ENCODE data around the gene BBX. TPM values are rescaled to one million over a fixed set of nuclear protein-coding genes. Genes with fewer than 3 reads are reported as not detected.
A peak's percentile ranks its signal among the peaks of the same experiment; 100 is the strongest.

The BBX gene
- total and polyA plus RNA-seq, 2 of the 13 experiments (the other 11 are each of a cell fraction or from before 2014, with no cell fraction given), result 13.7 to 23.2 TPM

GRCh38 chr3:107654218-107654617 lies 131.5 kb downstream of the BBX start (continued):
- TF ChIP-seq ZNF510 (CRISPR knock-in tag; IDR thresholded peaks at IDR 0.05; ENCODE audit: low read depth) (no peak), MAFK (conservative IDR thresholded peaks at IDR 0.05 in 1 of 2, IDR thresholded peaks at IDR 0.05 in 1 of 2; ENCODE audit: low read length in 2 of 2) (peak; percentile 45 to 76; a peak in 3 of 4 replicates), NR2C2 (CRISPR knock-in tag; IDR thresholded peaks at IDR 0.05; ENCODE audit: borderline replicate concordance) (no peak), ZNF615 (CRISPR knock-in tag; IDR thresholded peaks at IDR 0.05; ENCODE audit: borderline replicate concordance) (no peak)
- TF ChIP-seq, protein P1, sequence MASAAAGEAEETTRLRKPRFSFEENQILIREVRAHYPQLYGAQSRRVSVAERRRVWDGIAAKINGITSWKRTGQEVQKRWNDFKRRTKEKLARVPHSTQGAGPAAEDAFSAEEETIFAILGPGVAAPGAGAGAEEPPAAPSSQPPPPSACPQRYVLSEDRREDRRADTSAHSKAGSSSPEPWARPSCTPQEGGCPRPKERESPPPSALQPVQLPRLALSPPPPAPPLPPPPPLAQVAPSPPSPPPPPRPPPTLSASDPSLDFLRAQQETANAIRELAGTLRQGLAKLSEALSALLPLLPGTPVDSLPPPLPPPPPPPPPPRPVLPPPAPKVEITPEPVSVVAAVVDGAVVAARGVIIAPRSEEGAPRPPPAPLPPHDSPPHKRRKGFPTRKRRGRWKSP (CRISPR knock-in tag; IDR thresholded peaks at IDR 0.05), result no peak

GRCh38 chr3:107657971-107658370 lies 135.2 kb downstream of the BBX start:
- POLR2A ChIA-PET, result no interaction called here
- H3K9ac ChIP-seq (ENCODE audit: insufficient read depth, low read depth, low read length), result no peak overlapping the region
- intact Hi-C loops (cut with micrococcal nuclease; ENCODE audit: unreplicated experiment) (loop anchor here (10.0 kb wide), 1 partner anchor 423 kb away; no protein-coding TSS in a partner anchor), in situ Hi-C loops (cut with HindIII; ENCODE audit: extremely low pct_ligation_motif_present, low pct_unique_long_range_greater_than_20kb) (no loop called here)
- FAIRE-seq (no peak), ATAC-seq (no peak), DNase-seq (ENCODE audit: low spot score) (no peak)
- no peaks in the 10 kb centered on the region for H3K27me3 ChIP-seq (ENCODE audit: control insufficient read depth in 1 of 2, insufficient read depth in 2 of 2, low read length in 2 of 2)
- WGBS (ENCODE audit: low lambda C conversion rate), result 49% methylated on average over 2 of the region's 2 CpGs
- no peak overlapping the region for H3K27ac ChIP-seq (ENCODE audit: extremely low read length, insufficient read depth, low read length)
- H3K79me2 ChIP-seq (ENCODE audit: insufficient read depth, low read length), result no peaks in the 10 kb centered on the region
- no TSS peak for BruUV-seq (replicated peaks)
- H4K20me1 ChIP-seq (ENCODE audit: insufficient read depth, low read length), result no peaks in the 10 kb centered on the region
- no peak overlapping the region for H3K4me3 ChIP-seq (replicated peaks in 1 of 3; ENCODE audit: insufficient read depth in 1 of 3, low read depth in 2 of 3, low read length in 3 of 3)
- H3K4me1 ChIP-seq (ENCODE audit: insufficient read depth, low read length), result no peaks in the 10 kb centered on the region
- H3K4me2 ChIP-seq (ENCODE audit: low read depth, low read length), result no peak overlapping the region
- H2AFZ ChIP-seq (ENCODE audit: low read length), result no peak overlapping the region
- no peaks in the 10 kb centered on the region for H3K36me3 ChIP-seq (replicated peaks in 1 of 2; ENCODE audit: control insufficient read depth in 1 of 2, insufficient read depth in 2 of 2, low read length in 2 of 2)
- no peaks in the 10 kb centered on the region for H3K9me3 ChIP-seq (ENCODE audit: low read length)
- CTCF ChIA-PET (ENCODE audit: low intra/inter-chr PET ratio, low total read pairs), result no interaction called here
- TF ChIP-seq, protein P2, sequence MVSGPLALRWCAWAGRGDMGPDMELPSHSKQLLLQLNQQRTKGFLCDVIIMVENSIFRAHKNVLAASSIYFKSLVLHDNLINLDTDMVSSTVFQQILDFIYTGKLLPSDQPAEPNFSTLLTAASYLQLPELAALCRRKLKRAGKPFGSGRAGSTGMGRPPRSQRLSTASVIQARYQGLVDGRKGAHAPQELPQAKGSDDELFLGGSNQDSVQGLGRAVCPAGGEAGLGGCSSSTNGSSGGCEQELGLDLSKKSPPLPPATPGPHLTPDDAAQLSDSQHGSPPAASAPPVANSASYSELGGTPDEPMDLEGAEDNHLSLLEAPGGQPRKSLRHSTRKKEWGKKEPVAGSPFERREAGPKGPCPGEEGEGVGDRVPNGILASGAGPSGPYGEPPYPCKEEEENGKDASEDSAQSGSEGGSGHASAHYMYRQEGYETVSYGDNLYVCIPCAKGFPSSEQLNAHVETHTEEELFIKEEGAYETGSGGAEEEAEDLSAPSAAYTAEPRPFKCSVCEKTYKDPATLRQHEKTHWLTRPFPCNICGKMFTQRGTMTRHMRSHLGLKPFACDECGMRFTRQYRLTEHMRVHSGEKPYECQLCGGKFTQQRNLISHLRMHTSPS (CRISPR knock-in tag; IDR thresholded peaks at IDR 0.05; ENCODE audit: low read depth), result no peak
- TF ChIP-seq FLYWCH1 (CRISPR knock-in tag; IDR thresholded peaks at IDR 0.05) (no peak), MLLT10 (CRISPR knock-in tag; IDR thresholded peaks at IDR 0.05) (no peak), ZNF292 (CRISPR knock-in tag; IDR thresholded peaks at IDR 0.05; ENCODE audit: borderline replicate concordance, low read depth) (no peak), ZNF484 (CRISPR knock-in tag; IDR thresholded peaks at IDR 0.05; ENCODE audit: borderline replicate concordance, low read depth) (no peak), PRMT3 (CRISPR knock-in tag; IDR thresholded peaks at IDR 0.05; ENCODE audit: borderline replicate concordance, low read depth) (no peak), CHD2 (IDR thresholded peaks at IDR 0.05; ENCODE audit: low read depth, low read length) (no peak), ZIK1 (CRISPR knock-in tag; IDR thresholded peaks at IDR 0.05; ENCODE audit: borderline replicate concordance, low read depth) (no peak), POLR2G (IDR thresholded peaks at IDR 0.05; ENCODE audit: low read depth, low read length) (no peak), ZFP37 (CRISPR knock-in tag; IDR thresholded peaks at IDR 0.05; ENCODE audit: borderline replicate concordance) (no peak)
- TF ChIP-seq, protein P3, sequence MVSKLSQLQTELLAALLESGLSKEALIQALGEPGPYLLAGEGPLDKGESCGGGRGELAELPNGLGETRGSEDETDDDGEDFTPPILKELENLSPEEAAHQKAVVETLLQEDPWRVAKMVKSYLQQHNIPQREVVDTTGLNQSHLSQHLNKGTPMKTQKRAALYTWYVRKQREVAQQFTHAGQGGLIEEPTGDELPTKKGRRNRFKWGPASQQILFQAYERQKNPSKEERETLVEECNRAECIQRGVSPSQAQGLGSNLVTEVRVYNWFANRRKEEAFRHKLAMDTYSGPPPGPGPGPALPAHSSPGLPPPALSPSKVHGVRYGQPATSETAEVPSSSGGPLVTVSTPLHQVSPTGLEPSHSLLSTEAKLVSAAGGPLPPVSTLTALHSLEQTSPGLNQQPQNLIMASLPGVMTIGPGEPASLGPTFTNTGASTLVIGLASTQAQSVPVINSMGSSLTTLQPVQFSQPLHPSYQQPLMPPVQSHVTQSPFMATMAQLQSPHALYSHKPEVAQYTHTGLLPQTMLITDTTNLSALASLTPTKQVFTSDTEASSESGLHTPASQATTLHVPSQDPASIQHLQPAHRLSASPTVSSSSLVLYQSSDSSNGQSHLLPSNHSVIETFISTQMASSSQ (IDR thresholded peaks at IDR 0.05; ENCODE audit: low read depth), result no peak
- TF ChIP-seq, protein P3 (CRISPR knock-in tag; IDR thresholded peaks at IDR 0.05; ENCODE audit: borderline replicate concordance), result no peak
